Superior temporal gyrus (tissue), 1 donor: ENCODE data around the gene SLC7A14.

Experiments
- DNase-seq: peaks from one replicate; pipeline ENCODE4 v3.0.0-alpha.2; 2016; ENCODE audit errors: extremely low spot score

Gene SLC7A14

DNA sequence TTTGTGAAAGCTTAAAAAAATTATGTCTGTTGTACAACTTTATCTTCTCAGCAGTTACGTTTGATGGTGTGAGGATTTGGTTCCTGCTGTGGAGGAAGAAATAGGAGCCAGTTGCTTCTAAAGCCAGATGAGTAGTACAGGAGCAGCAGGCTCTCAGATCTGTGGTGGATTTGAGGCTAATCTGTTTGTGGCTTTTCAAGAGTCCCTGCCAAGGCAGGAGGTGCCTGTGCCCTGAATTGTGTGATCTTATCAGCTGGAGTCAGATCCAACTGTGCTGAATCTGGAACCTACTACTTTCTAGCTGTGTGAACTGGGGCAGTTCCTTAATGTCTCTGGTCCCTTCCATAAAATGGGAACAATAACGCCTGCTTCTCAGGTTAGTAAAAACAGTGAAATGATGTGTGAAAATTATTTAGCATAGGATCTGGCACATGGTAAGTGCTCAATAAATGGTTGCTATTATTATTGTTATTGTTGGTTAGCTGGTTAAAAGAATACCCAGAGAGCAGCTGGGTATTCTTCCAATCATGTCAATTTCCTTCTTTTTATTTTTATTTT is 159.6 kb downstream of the SLC7A14 start:
- peak; percentile 32 for DNase-seq

DNA sequence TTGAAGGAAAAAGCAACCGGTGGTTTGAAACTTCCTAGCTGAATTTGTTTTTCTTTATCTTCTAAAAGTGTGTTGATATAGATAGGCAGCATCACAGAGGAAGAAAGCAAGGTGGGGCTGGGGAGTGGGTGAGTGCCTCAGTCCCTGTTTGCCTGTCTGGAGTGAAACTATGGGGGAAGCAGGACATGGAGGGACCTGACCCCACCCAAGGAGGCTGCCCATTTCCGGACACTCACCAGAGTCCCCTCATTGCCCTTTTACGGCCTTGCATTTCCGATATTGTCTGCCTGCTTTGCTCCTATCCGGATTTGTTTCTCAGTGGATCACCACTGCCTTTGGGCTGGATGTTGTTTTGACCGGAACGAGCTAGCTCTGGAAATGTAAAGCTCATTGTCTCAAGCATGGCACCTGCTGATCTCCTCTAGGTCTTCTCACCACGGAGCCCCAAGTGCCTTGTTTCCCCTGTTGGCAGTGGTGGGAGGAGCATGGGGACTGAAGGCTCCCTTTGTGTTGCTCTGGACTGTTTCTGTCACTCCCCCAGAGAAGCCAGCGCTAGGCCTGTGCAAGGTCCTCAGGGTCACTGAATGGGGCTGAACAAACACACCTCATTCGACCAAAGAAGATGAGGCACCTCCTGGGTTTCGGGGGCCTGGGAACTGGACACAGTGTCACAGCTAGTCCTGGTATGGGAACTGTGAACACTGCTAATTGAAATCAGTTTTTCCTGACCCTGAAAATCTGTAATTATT is 160.2 kb downstream of the SLC7A14 start:
- DNase-seq = peak; percentile 92

DNA sequence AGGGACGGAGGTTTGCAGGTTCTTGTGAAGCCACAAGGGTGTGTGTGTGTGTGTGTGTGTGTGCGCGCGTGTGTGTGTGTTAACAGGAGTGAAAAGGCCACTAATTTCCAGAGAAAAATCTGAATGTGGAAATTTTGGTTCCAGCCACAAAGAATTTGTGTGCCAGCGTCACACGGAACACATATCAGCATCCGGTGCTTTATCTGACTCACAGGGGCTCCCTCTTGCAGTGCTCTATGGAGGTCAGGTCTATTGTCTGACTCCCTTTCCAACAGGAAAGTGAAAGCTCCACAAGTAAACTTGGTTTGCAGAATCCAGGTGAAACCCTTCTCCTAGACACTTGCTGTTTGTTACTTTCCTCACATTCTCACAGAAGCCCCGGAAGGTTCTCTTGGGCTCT is 161.0 kb downstream of the SLC7A14 start:
- peak; percentile 40 for DNase-seq

DNA sequence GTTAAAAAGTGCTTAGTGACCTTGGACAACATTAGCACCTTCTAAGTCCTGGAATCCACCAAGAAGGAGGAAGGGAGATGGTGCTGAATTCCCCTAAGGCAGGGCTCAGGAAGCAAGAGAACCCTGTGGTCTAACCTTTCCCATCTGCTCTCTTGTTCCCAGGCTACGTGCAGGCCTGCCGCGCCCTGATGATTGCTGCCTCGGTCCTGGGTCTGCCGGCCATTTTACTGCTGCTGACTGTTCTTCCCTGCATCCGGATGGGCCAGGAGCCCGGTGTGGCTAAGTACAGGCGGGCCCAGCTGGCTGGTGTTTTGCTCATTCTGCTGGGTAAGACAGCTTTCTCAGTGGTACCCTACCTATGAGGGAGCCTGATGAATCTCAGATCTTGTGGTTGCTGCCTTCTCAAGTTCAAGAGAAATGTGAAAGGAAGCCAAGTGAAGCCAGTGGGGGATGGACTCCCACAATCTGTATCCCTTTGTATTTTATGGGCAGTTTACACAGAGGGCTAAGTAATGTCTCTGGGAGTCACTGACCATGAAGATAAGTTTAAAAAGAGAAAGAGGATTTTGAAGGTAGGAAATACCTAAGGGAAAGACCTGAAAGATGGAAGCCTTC is 162.8 kb downstream of the SLC7A14 start:
- DNase-seq = peak; percentile 25

DNA sequence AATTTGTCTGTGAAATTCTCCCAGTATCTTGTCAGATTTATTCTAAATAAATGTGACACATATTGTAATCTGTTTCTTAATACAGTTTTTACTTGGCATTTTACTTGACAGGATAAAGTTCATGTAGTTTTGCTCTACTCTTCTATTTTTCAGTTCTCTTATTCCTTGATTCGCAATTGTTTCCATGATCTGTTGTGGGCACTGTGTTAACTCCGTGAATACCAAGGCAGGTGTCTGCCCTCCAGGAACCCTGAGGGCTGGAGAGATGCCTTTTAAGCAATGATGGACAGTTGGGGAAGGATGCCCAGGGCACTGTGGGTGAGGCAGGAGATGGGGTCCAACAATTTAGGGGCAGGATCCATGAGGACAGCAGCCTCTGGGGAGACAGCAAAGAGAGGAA is 164.1 kb downstream of the SLC7A14 start:
- DNase-seq = no peak

DNA sequence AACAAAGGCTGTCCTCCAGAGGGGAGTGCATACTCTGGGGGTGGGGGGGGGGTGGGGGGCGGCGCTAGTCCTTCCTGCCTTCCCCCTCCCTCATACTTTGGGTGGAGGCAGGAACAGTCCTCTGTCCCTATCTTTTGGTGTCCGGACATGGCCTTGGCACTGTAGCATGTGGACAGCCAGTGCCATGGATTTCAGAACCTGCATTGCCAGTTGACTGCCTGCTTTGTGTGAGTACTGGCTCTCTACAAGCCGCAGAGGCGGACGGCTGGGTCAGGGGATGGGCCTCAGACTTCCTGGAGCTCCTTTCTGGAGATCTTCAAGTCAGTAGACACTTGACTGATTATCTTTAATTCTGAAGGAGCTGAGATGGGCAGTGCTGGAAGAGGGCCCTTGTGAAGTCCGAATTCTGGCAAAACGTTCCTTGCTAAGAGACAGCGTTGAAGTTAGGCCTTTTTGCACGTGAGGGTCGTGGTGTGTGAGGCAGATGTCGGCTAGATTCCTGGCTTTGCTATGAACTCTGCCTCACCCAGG is 164.7 kb downstream of the SLC7A14 start:
- DNase-seq = peak; percentile 81

DNA sequence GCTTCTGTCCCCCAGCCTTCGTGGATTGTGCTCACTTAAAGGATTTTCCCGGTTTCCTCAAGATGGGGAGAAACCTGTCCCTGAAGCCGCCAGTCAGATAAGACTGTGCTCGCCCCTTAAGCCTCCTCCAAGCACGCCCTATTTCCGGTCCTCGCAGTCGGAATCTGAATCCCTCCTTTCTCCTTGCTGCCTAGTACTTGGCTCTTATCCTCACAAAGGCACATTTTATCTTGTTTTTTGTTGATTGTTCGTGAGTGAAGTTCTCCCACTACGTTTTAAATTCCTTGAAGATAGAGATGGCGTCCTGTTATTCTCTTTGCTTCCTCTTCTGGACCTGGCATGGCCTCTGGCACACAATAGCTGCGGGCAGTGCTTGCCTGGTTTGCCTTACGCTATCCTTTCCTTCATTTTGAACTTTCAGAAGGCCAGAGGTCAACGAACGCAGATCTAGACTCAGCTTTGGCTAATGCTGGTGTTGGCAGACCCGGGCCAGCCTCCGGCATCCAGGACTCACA is 165.5 kb downstream of the SLC7A14 start:
- DNase-seq = peak; percentile 54

DNA sequence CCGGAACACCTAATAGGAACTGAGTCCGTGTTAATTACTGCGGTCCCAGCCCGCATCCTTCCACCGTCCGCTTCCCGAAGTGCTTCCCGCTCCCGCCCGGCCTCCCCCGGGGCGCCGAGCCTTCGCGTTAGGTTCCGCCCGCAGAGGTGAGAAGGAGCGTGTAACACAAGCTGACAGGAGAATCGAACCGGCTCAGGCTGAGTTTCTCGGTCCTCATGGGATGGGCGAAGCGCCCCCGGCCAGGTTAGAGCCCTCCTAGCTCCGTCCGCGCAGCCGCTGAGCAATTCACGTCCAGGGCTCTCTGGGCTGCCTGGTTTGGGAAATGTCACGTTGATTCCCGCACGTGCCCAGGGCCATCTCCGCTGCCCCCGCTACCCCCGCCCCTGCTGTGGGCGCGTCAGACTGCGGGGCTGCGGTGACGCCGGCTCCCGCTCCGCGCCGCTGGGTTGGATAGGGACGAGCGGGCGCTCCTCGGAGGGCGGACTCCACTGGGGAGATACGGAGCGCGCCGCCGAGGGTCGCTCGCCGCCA is 166.3 kb downstream of the SLC7A14 start:
- peak; percentile 51 for DNase-seq

DNA sequence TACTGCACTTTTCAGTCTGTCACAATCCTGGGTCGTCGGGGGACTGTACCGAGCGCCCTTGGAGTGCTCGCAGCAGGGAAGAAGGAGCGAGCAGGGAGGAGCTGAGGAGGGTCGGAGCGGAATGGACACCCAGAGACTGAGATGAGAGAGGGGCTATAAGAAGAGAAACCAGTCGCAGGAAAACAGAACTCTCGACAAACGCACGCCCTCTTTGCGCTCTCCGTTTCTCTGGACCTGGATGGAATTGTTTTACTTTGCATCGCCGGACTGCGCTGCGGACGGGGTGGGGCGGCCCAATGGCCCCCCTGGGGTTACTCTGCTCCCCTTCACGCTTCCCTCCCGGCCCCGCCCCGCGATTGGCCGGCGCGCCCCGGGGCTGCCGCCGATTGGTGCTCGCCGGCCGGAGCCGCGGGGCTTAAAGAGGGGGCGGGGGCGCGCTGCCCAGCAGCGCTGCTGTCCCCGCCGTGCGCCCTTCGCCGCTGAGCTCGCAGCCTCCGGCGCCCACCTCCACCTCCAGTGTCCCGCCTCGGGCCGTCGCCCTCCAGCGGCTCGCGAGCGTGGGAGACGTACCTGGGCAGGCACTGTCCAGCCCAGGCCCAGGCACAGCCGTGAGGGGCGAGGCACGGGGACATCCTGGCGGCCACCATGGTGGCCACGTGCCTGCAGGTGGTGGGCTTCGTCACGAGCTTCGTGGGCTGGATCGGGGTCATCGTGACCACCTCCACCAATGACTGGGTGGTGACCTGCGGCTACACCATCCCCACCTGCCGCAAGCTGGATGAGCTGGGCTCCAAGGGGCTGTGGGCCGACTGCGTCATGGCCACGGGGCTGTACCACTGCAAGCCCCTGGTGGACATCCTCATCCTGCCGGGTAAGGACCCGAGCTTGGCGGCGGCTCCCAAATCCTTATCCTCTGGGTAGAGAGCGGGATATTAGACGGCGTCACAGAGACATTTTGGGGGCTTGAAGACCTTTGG is 167.2 kb downstream of the SLC7A14 start, which contains the start of gene CLDN11:
Gene CLDN11 (plus strand): TSS at position 447 of the 977 bp plus-strand sequence. CDS start 199 bp downstream, at position 646.
- peak; percentile 80 for DNase-seq

DNA sequence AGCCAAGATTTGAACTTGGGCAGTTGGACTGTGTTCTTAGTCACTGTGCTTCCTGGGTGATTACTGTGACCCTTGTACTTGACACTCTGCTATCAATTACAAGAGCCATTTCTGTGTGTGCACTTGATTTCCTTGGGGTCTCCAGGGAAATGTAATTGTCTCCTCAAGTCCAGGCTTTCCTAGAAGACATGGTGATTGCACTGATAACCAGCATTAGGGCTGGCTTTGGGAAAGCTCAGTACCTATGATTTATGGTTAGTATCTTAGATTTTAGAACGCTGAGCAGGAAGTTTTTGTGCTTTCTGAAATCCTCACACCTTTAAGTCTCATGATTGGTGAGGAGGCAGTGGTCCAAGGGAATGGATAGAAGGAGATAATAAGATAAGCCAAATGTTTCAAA is 168.8 kb downstream of the SLC7A14 start:
- DNase-seq = no peak

DNA sequence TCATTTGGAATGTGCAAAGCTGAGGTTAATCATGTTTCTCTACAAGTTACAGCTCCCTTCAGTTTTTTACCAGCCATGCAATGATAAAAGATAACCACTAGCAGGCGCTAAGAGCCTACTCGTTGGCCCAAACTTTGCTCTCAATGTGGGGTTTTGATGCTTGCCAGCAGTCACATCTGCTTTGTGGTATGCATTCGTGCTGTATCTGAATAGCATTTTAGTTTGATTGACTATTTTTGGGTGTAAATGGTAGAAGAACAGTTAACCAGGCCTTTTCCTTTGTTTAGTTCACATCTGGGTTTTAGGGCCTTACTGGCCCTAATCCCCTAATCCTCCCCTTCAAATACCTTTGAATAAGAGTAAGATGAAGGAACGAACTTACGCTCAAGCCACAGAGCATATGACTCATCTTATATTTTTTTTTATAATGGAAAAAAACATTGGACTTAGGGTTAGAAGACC is 171.6 kb downstream of the SLC7A14 start:
- peak; percentile 93 for DNase-seq

DNA sequence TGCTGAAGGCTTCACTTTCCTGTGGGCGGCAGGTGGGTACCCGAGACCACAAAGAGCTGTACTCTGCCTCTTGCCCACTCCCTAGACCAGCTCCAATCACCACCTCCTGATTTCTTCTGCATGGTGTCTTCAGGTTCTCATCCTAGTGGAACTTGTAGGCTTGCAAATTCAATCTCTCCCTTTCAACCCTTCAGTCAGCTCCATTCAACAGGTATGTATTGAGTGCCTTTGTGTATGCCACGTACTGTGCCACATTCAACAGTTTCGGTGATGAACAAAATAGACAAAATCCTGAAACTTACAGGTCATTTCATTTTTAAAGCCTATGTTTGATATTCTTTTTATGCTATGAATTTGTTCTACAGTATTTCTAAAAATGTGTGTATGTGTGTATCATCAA is 172.6 kb downstream of the SLC7A14 start:
- DNase-seq = peak; percentile 6

DNA sequence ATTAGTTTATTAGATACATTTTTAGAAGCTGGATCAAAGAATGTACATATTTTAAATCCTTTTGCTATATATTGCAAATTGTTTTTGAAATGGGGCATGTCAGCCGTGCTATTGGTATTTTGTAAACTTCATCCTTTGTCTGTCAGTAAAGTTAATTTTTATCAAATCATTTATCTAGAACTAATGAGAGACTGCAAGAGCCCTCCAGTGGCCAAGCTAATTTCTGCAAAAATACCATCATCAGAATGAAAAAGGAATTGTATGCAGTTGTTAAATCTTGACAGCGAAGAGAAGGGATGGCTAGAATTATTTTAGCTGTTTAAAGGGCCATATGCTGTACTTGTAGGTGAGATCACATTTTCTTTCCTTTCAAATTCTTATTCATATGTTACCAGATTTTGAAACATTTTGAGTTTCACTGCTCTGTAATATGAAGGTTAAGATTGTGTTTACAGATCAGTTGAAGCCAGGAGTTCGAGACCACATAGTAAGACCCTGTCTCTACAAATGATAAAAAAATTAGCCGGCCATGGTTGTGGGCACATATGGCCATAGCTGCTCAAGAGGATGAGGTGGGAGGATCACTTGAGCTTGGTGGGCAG is 175.3 kb downstream of the SLC7A14 start:
- DNase-seq = peak; percentile 78
